Keratinocyte (primary cell): ENCODE results near the gene GRSF1.

Source experiments
- EZH2 ChIP-seq: IDR thresholded peaks from one replicate; pipeline ENCODE4 v1.6.1; 2012; ENCODE audit warnings: inconsistent platforms, mild to moderate bottlenecking, low read length, moderate library complexity
- TF ChIP-seq, protein P1 (sequence below), 3 experiments: IDR thresholded peaks in 1 of 3; conservative IDR thresholded peaks in 1 of 3; optimal IDR thresholded peaks in 1 of 3; 2 replicates in 2 of 3; 3 replicates in 1 of 3; pipeline versions ENCODE3 to v1.5.1; 2011; ENCODE audit warnings: low read length in 3 of 3, mild to moderate bottlenecking in 3 of 3, moderate library complexity in 2 of 3, control low read depth in 1 of 3, inconsistent platforms in 1 of 3; ENCODE audit not compliant: insufficient read depth in 2 of 3; ENCODE audit errors: extremely low read depth in 1 of 3

DNA sequence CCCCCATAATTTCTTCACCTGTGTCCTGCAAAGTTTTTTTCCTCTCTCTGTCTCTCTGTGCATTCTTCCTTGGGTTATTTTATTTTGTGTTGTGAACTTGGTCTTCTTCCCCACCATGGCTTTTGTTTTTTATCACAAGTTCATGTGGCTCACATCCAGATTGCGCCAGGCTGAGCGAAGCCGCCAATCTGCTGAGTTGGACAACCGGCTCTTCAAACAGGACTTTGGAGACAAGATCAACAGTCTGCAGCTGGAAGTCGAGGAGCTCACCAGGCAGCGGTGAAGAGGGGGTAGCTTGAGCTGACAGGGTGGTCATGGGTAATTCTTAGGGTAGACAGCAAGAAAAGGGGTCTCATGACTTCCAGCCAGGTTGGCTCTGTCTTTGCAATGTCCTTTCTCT, 46.1 kb downstream of the GRSF1 start:
- TF ChIP-seq, protein P1, sequence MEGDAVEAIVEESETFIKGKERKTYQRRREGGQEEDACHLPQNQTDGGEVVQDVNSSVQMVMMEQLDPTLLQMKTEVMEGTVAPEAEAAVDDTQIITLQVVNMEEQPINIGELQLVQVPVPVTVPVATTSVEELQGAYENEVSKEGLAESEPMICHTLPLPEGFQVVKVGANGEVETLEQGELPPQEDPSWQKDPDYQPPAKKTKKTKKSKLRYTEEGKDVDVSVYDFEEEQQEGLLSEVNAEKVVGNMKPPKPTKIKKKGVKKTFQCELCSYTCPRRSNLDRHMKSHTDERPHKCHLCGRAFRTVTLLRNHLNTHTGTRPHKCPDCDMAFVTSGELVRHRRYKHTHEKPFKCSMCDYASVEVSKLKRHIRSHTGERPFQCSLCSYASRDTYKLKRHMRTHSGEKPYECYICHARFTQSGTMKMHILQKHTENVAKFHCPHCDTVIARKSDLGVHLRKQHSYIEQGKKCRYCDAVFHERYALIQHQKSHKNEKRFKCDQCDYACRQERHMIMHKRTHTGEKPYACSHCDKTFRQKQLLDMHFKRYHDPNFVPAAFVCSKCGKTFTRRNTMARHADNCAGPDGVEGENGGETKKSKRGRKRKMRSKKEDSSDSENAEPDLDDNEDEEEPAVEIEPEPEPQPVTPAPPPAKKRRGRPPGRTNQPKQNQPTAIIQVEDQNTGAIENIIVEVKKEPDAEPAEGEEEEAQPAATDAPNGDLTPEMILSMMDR (optimal IDR thresholded peaks at IDR 0.05 in 1 of 3, IDR thresholded peaks at IDR 0.05 in 1 of 3, conservative IDR thresholded peaks at IDR 0.05 in 1 of 3; ENCODE audit: extremely low read depth in 1 of 3, insufficient read depth in 2 of 3, low read length in 3 of 3): no peak
- no peak for TF ChIP-seq EZH2
